OCI-LY1 (cell line): ENCODE measurements around the gene PLCB2.

Experiments
- EZH2 ChIP-seq: fragments of 200-600 bp; sonication (generic), shearing (Covaris generic); IDR thresholded peaks from 2 replicates; pipeline ENCODE4 v1.8.0; 2017; ENCODE audit warnings: borderline replicate concordance, mixed run types, mild to moderate bottlenecking, antibody characterized with exemption, low read length, moderate library complexity, mixed read lengths
- TF ChIP-seq, protein P1 (sequence below): fragments of 200-600 bp; sonication (generic), shearing (Covaris generic); IDR thresholded peaks from 2 replicates; pipeline ENCODE4 v1.5.1; 2017; ENCODE audit warnings: mild to moderate bottlenecking, antibody characterized with exemption, low read length, moderate library complexity, mixed read lengths

DNA sequence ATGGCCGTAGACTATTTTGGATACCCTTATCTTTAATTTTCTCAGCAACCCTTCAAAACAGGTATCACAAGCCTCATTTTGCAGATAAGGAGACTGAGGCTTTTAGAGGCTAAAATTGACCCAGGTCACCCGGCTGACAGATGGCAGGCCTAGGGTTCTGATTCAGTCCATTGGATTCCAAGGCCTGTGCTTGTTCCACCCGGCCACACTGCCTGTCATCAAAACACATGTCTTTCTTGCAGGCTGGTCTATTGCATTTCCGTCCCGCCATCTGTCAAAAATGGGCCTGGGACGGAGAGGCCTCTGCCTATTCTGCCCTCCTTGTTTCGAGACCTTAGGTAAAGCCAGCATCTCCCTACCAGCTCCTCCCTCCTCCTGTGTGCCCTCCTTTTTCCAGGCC lies 23.9 kb upstream of the PLCB2 start:
- TF ChIP-seq, protein P1, sequence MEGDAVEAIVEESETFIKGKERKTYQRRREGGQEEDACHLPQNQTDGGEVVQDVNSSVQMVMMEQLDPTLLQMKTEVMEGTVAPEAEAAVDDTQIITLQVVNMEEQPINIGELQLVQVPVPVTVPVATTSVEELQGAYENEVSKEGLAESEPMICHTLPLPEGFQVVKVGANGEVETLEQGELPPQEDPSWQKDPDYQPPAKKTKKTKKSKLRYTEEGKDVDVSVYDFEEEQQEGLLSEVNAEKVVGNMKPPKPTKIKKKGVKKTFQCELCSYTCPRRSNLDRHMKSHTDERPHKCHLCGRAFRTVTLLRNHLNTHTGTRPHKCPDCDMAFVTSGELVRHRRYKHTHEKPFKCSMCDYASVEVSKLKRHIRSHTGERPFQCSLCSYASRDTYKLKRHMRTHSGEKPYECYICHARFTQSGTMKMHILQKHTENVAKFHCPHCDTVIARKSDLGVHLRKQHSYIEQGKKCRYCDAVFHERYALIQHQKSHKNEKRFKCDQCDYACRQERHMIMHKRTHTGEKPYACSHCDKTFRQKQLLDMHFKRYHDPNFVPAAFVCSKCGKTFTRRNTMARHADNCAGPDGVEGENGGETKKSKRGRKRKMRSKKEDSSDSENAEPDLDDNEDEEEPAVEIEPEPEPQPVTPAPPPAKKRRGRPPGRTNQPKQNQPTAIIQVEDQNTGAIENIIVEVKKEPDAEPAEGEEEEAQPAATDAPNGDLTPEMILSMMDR: no peak
- TF ChIP-seq EZH2: no peak
